ENCODE data around the gene GADD45A. TPM values are rescaled to one million over a fixed set of nuclear protein-coding genes. Genes with fewer than 3 reads are reported as not detected.

The GADD45A gene
- total and polyA plus RNA-seq, 12 donors: 26.2 to 148 (median 59.7) TPM

DNA sequence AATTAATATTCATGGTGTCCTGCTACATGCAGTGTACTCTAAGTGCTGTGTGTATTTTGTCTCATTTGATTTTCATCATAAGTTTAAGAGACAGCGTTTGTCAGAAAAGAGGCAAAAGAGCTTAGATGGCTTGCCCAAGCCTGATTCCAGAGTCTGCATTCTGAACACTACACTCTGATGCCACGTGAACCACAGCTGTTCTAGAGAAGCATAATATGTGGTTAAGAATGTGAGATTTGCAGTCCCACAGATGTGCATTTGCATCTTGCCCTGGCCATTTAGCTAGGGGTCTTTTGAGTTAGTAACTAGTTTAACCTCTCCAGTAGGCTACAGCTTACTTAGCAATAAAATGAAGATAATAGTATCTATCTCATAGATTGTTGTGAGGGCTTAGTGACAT lies 9.2 kb upstream of the GADD45A start:
- TF ChIP-seq, protein P1, sequence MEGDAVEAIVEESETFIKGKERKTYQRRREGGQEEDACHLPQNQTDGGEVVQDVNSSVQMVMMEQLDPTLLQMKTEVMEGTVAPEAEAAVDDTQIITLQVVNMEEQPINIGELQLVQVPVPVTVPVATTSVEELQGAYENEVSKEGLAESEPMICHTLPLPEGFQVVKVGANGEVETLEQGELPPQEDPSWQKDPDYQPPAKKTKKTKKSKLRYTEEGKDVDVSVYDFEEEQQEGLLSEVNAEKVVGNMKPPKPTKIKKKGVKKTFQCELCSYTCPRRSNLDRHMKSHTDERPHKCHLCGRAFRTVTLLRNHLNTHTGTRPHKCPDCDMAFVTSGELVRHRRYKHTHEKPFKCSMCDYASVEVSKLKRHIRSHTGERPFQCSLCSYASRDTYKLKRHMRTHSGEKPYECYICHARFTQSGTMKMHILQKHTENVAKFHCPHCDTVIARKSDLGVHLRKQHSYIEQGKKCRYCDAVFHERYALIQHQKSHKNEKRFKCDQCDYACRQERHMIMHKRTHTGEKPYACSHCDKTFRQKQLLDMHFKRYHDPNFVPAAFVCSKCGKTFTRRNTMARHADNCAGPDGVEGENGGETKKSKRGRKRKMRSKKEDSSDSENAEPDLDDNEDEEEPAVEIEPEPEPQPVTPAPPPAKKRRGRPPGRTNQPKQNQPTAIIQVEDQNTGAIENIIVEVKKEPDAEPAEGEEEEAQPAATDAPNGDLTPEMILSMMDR (IDR thresholded peaks at IDR 0.05): no peak
- Histone ChIP-seq H3K4me3 (no peak overlapping the region), H3K4me1 (peaks cover 4 to 17% (median 12%) of the 10 kb centered on the region in 9 donors), H3K27me3 (no peaks in the 10 kb centered on the region), H3K27ac (peak overlapping the region in 1 of 10 donors; percentile 37), H3K9me3 (no peaks in the 10 kb centered on the region), H3K36me3 (no peaks in the 10 kb centered on the region)
- DNase-seq (no peak), ATAC-seq (no peak)
- 86 to 88% methylated on average over 2 of the region's 2 CpGs for WGBS, 2 donors
- intact Hi-C loops (cut with DNase I): no loop called here

DNA sequence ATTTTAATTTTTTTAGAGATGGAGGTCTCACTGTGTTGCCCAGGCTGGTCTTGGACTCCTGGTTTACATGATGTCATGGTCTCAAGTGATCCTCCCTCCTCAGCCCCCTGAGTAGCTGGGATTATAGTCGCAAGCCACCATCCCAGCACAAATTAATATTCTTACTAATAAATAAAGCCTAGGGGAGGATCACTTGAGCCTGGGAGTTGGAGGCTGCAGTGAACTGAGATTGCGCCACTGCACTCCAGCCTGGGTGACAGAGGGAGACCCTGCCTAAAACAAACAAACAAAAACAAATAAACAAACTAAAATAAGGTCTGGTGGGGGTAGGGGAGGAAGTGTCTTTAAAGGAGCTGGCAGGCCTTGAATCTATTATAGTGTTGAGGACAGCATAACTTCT lies 8.7 kb upstream of the GADD45A start:
- Histone ChIP-seq H3K36me3 (no peaks in the 10 kb centered on the region), H3K27me3 (no peaks in the 10 kb centered on the region), H3K9me3 (no peaks in the 10 kb centered on the region), H3K27ac (no peak overlapping the region), H3K4me1 (peaks cover 4 to 17% (median 12%) of the 10 kb centered on the region in 9 donors), H3K4me3 (no peak overlapping the region)
- DNase-seq: no peak
- WGBS, 2 donors: 95% methylated on average over 2 of the region's 2 CpGs
- intact Hi-C loops (cut with DNase I): no loop called here
- ATAC-seq: no peak
- TF ChIP-seq, protein P1 (IDR thresholded peaks at IDR 0.05): no peak

DNA sequence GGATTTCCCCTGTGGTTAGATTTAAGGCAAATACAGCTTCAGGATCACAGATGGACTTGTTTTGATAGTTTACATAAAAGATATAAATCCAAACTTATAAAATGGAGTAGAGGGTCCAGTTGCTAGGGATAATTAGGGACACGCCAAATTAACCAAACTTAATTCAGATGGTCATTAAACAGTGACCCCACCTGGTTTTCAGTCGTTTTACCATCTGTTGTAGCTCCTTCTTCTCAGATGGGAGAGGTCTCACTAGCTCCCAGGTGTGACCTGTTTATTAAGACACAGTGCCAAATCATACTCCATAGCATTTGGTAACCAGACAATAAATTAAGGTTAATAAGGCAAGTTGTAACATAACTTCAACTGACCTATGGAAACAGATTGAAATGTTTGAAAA lies 8.1 kb upstream of the GADD45A start:
- H3K27ac ChIP-seq: no peak overlapping the region
- no peak overlapping the region for H3K4me3 ChIP-seq
- peaks cover 4 to 17% (median 12%) of the 10 kb centered on the region in 9 donors for H3K4me1 ChIP-seq
- no peak for DNase-seq
- ATAC-seq: no peak
- 68 to 73% methylated on average over 2 of the region's 2 CpGs for WGBS, 2 donors
- H3K9me3 ChIP-seq: no peaks in the 10 kb centered on the region
- TF ChIP-seq, protein P1 (IDR thresholded peaks at IDR 0.05): no peak
- intact Hi-C loops (cut with DNase I): no loop called here
- H3K27me3 ChIP-seq: no peaks in the 10 kb centered on the region
- H3K36me3 ChIP-seq: no peaks in the 10 kb centered on the region

DNA sequence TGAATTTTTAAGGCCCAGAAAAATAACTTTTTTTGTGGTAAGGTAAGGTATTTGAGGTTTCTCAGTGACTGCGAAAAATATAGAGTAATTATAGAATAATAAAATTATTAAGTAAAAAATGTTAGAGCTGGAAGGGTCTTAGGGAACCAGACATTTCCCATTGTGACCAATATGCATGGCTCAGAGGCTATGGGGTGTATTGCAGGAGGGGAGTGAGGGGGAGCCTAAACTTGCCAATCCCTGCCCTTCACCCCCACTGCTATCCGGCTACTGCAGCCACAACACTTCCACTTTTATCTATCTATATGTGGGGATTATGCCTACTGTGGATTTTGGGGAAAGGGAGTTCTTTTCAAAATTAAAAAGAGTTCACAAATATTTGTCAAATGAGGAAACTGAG lies 7.6 kb upstream of the GADD45A start:
- no peak for ATAC-seq
- no peaks in the 10 kb centered on the region for H3K27me3 ChIP-seq
- H3K4me1 ChIP-seq: peaks cover 4 to 17% (median 12%) of the 10 kb centered on the region in 9 donors
- TF ChIP-seq, protein P1 (IDR thresholded peaks at IDR 0.05): no peak
- DNase-seq: no peak
- intact Hi-C loops (cut with DNase I): no loop called here
- H3K4me3 ChIP-seq: no peak overlapping the region
- H3K36me3 ChIP-seq: no peaks in the 10 kb centered on the region
- H3K27ac ChIP-seq: no peak overlapping the region
- H3K9me3 ChIP-seq: no peaks in the 10 kb centered on the region
- 97 to 98% methylated on average over 2 of the region's 2 CpGs for WGBS, 2 donors
